ENCODE results near the gene ZNF385B. TPM values are rescaled to one million over a fixed set of nuclear protein-coding genes. Genes with fewer than 3 reads are reported as not detected.
A peak's percentile ranks its signal among the peaks of the same experiment; 100 is the strongest.

Gene ZNF385B
- total RNA-seq, 1 experiment from 2014 or later, result 0.57 TPM

DNA sequence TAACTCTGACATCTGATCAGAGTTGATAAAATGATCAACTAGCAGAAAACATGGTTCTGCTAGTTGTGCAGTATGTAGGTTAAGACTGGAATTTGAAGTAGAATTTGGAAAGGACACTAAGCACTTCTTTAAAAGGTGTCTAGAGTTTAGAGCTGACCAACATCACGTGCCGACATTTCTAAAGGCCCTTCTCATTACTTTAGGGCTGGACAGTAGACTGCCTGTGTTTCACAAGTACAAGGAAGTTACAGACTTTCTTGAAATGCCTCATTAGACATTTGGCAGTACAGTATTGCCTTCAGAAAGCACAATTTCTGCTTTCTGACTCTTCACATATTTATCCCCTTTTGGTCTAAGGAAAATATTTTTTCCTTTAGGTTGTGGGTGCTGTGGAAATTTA is 255.3 kb downstream of the ZNF385B start:
- Mint-ChIP-seq H3K9me3 (ENCODE audit: low read depth, unreplicated experiment) (peaks cover 2% of the 10 kb centered on the region), H3K36me3 (ENCODE audit: insufficient read depth, unreplicated experiment) (no peaks in the 10 kb centered on the region), H3K4me3 (ENCODE audit: low read depth, unreplicated experiment) (no peak overlapping the region), H3K27me3 (ENCODE audit: unreplicated experiment) (no peaks in the 10 kb centered on the region), H3K4me1 (ENCODE audit: low read depth, unreplicated experiment) (peaks cover 10% of the 10 kb centered on the region), H3K27ac (ENCODE audit: unreplicated experiment) (no peak overlapping the region)
- intact Hi-C loops (cut with micrococcal nuclease; ENCODE audit: unreplicated experiment), result loop anchor here (2.0 kb wide), 1 partner anchor 25 kb away; no protein-coding TSS in a partner anchor
- TF ChIP-seq, protein P1, sequence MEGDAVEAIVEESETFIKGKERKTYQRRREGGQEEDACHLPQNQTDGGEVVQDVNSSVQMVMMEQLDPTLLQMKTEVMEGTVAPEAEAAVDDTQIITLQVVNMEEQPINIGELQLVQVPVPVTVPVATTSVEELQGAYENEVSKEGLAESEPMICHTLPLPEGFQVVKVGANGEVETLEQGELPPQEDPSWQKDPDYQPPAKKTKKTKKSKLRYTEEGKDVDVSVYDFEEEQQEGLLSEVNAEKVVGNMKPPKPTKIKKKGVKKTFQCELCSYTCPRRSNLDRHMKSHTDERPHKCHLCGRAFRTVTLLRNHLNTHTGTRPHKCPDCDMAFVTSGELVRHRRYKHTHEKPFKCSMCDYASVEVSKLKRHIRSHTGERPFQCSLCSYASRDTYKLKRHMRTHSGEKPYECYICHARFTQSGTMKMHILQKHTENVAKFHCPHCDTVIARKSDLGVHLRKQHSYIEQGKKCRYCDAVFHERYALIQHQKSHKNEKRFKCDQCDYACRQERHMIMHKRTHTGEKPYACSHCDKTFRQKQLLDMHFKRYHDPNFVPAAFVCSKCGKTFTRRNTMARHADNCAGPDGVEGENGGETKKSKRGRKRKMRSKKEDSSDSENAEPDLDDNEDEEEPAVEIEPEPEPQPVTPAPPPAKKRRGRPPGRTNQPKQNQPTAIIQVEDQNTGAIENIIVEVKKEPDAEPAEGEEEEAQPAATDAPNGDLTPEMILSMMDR (IDR thresholded peaks at IDR 0.05; ENCODE audit: unreplicated experiment), result no peak
- CTCF ChIA-PET, result interaction anchor here (0.7 kb wide), 1 partner anchor 17 kb away, joined by 3 read pairs; no protein-coding TSS in a partner anchor
- DNase-seq, result peak; percentile 4
- BruUV-seq (replicated peaks), result no TSS peak

DNA sequence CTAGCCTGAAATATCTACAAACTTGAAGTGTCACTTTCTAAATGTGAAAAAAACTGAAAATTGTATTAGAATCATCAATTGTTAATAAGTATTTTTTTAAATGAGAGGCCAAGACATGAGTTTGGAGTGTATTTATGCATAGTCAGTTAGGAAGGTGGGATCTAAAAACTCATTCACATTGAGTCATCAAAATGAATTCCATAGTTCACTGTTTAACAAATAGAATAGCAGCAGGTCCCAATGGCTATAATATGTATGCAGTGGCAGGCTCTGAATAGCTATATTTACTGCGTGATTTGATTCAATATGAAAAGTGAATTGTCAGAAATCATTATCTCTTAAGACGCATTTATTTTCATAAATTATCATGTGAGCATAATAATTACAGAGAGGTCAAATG is 256.1 kb downstream of the ZNF385B start:
- peaks cover 10% of the 10 kb centered on the region for H3K4me1 Mint-ChIP-seq (ENCODE audit: low read depth, unreplicated experiment)
- no TSS peak for BruUV-seq (replicated peaks)
- H3K9me3 Mint-ChIP-seq (ENCODE audit: low read depth, unreplicated experiment), result no peaks in the 10 kb centered on the region
- CTCF ChIA-PET, result no interaction called here
- no peaks in the 10 kb centered on the region for H3K36me3 Mint-ChIP-seq (ENCODE audit: insufficient read depth, unreplicated experiment)
- intact Hi-C loops (cut with micrococcal nuclease; ENCODE audit: unreplicated experiment), result no loop called here
- no peak overlapping the region for H3K4me3 Mint-ChIP-seq (ENCODE audit: low read depth, unreplicated experiment)
- DNase-seq, result no peak
- TF ChIP-seq, protein P1 (IDR thresholded peaks at IDR 0.05; ENCODE audit: unreplicated experiment), result no peak
- no peak overlapping the region for H3K27ac Mint-ChIP-seq (ENCODE audit: unreplicated experiment)
- no peaks in the 10 kb centered on the region for H3K27me3 Mint-ChIP-seq (ENCODE audit: unreplicated experiment)

DNA sequence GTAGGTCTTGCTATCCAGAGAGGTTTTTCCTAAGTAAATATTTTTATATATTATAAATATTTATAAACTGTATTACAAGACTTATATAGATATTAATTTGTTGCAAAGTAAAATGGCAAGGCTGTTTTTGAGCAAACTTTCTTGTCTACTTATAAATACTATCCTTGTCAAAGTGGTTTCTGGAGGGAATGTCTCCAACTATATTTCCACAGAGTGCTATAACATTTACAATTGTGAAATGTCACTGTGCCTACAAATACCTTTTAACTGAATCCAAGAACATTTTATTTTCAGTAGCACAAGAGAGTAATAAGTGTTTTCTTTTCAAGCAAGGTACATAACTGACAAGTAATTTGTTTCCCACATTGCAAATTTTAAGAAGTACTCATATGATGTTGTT is 256.8 kb downstream of the ZNF385B start:
- BruUV-seq (replicated peaks), result no TSS peak
- CTCF ChIA-PET, result no interaction called here
- no peaks in the 10 kb centered on the region for H3K27me3 Mint-ChIP-seq (ENCODE audit: unreplicated experiment)
- no peaks in the 10 kb centered on the region for H3K9me3 Mint-ChIP-seq (ENCODE audit: low read depth, unreplicated experiment)
- H3K4me3 Mint-ChIP-seq (ENCODE audit: low read depth, unreplicated experiment), result no peak overlapping the region
- peaks cover 10% of the 10 kb centered on the region for H3K4me1 Mint-ChIP-seq (ENCODE audit: low read depth, unreplicated experiment)
- intact Hi-C loops (cut with micrococcal nuclease; ENCODE audit: unreplicated experiment), result no loop called here
- TF ChIP-seq, protein P1 (IDR thresholded peaks at IDR 0.05; ENCODE audit: unreplicated experiment), result no peak
- no peak overlapping the region for H3K27ac Mint-ChIP-seq (ENCODE audit: unreplicated experiment)
- H3K36me3 Mint-ChIP-seq (ENCODE audit: insufficient read depth, unreplicated experiment), result no peaks in the 10 kb centered on the region
- DNase-seq, result no peak

DNA sequence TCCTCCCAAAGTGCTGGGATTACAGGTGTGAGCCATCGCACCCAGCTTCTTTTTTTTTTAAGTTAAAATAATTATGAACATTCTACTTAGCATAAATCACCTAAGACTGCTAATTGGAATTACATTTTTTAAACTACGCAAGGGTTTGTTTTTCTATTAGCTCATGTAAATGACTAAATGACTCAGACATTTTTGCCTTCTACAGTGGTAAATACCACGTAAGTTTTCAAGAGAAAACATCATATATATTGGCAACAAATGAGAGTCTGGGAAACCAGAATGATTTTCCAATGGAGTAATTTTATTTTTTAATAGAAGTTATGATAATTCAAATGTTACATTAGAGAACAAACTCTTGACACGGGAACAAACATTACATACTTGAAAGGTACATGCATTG is 259.0 kb downstream of the ZNF385B start:
- TF ChIP-seq, protein P1 (IDR thresholded peaks at IDR 0.05; ENCODE audit: unreplicated experiment), result no peak
- H3K9me3 Mint-ChIP-seq (ENCODE audit: low read depth, unreplicated experiment), result peaks cover 2% of the 10 kb centered on the region
- CTCF ChIA-PET, result no interaction called here
- no TSS peak for BruUV-seq (replicated peaks)
- H3K27me3 Mint-ChIP-seq (ENCODE audit: unreplicated experiment), result no peaks in the 10 kb centered on the region
- H3K36me3 Mint-ChIP-seq (ENCODE audit: insufficient read depth, unreplicated experiment), result no peaks in the 10 kb centered on the region
- no peak for DNase-seq
- H3K4me1 Mint-ChIP-seq (ENCODE audit: low read depth, unreplicated experiment), result peaks cover 10% of the 10 kb centered on the region
- H3K27ac Mint-ChIP-seq (ENCODE audit: unreplicated experiment), result no peak overlapping the region
- no peak overlapping the region for H3K4me3 Mint-ChIP-seq (ENCODE audit: low read depth, unreplicated experiment)
- intact Hi-C loops (cut with micrococcal nuclease; ENCODE audit: unreplicated experiment), result no loop called here

All from Calu3 (cell line).